H1 (cell line): ENCODE results near the gene IL20RB. TPM values are rescaled to one million over a fixed set of nuclear protein-coding genes. Genes with fewer than 3 reads are reported as not detected.

ENCODE experiments used
- CTCF ChIA-PET: fragments of 300-600 bp; sonication (Branson Sonifier 250); formaldehyde crosslinking; loops from one replicate; lab custom pipeline; 2021; ENCODE audit not compliant: partially characterized antibody; lab: Charles Lee
- POLR2A ChIA-PET: fragments of 300-600 bp; sonication (Branson Sonifier 250); formaldehyde crosslinking; loops from one replicate; lab custom pipeline; 2021; ENCODE audit warnings: inconsistent platforms; ENCODE audit not compliant: partially characterized antibody; lab: Charles Lee
- DNase-seq, 2 experiments: peaks; one replicate each; pipeline versions ENCODE4 v3.0.0 to v3.0.0-alpha.2; 2010 to 2022; ENCODE audit warnings: low spot score in 2 of 2, low read depth in 1 of 2, mixed read lengths in 1 of 2
- FAIRE-seq: peaks from 2 replicates; lab custom pipeline; 2011; peaks lifted over from hg19 to GRCh38; lab: Jason Lieb, UNC
- H2AFZ ChIP-seq: 2 replicates; pipeline ENCODE4 v1.8.1; 2012; ENCODE audit warnings: low read length, inconsistent platforms
- H2AK5ac ChIP-seq: 2 replicates; pipeline ENCODE4 v1.6.1; 2013; ENCODE audit warnings: low read depth, low read length
- H2BK120ac ChIP-seq: replicated peaks from 2 replicates; pipeline ENCODE3; 2013; ENCODE audit warnings: low read depth, low read length, inconsistent platforms
- H2BK12ac ChIP-seq: 2 replicates; pipeline ENCODE4 v1.6.1; 2013; ENCODE audit warnings: low read depth, low read length
- H2BK15ac ChIP-seq: 2 replicates; pipeline ENCODE4 v1.6.1; 2013; ENCODE audit warnings: low read length
- H2BK20ac ChIP-seq: 2 replicates; pipeline ENCODE4 v1.6.1; 2013; ENCODE audit warnings: low read length
- H2BK5ac ChIP-seq: 2 replicates; pipeline ENCODE4 v1.6.1; 2013; ENCODE audit warnings: low read depth, low read length
- H3K14ac ChIP-seq: 2 replicates; pipeline ENCODE4 v1.6.1; 2013; ENCODE audit warnings: inconsistent platforms; ENCODE audit not compliant: insufficient read length
- H3K18ac ChIP-seq: 2 replicates; pipeline ENCODE4 v1.6.1; 2013; ENCODE audit warnings: low read length; ENCODE audit errors: extremely low read depth
- H3K23ac ChIP-seq: 2 replicates; pipeline ENCODE4 v1.6.1; 2013; ENCODE audit warnings: inconsistent platforms; ENCODE audit not compliant: insufficient read length
- H3K23me2 ChIP-seq: 2 replicates; pipeline ENCODE4 v1.6.1; 2013; ENCODE audit warnings: low read depth, low read length
- H3K27ac ChIP-seq: 2 replicates; pipeline ENCODE4 v1.6.1; 2011; ENCODE audit warnings: low read depth, low read length, inconsistent platforms
- H3K27me3 ChIP-seq, 4 experiments: replicated peaks in 1 of 4; 1 replicate in 1 of 4; 2 replicates in 3 of 4; pipeline versions ENCODE4 v1.6.1 to v1.8.1; 2011 to 2013; ENCODE audit warnings: low read length in 3 of 4, mild to moderate bottlenecking in 3 of 4, inconsistent platforms in 2 of 4, mixed read lengths in 2 of 4, moderate library complexity in 1 of 4; ENCODE audit not compliant: control insufficient read depth in 3 of 4, insufficient read depth in 3 of 4; ENCODE audit errors: extremely low read depth in 1 of 4
- H3K36me3 ChIP-seq, 4 experiments: 2 replicates each; pipeline versions ENCODE4 v1.6.1 to v1.8.1; 2011 to 2013; ENCODE audit warnings: mild to moderate bottlenecking in 4 of 4, low read length in 3 of 4, moderate library complexity in 2 of 4, control low read depth in 1 of 4, inconsistent platforms in 1 of 4; ENCODE audit not compliant: insufficient read depth in 4 of 4, control insufficient read depth in 2 of 4
- H3K4ac ChIP-seq: replicated peaks from 2 replicates; pipeline ENCODE3; 2013; ENCODE audit warnings: low read length, low read depth, mixed read lengths, inconsistent platforms; ENCODE audit not compliant: insufficient read length
- H3K4me1 ChIP-seq, 4 experiments: replicated peaks in 1 of 4; 1 replicate in 1 of 4; 2 replicates in 3 of 4; pipeline versions ENCODE4 v1.6.1 to v1.8.1; 2011 to 2013; ENCODE audit warnings: low read length in 3 of 4, inconsistent platforms in 2 of 4, mixed read lengths in 1 of 4; ENCODE audit not compliant: insufficient read depth in 4 of 4, control insufficient read depth in 3 of 4
- H3K4me2 ChIP-seq, 2 experiments: 2 replicates each; pipeline versions ENCODE4 v1.6.1 to v1.8.1; 2011 to 2013; ENCODE audit warnings: low read depth in 2 of 2, low read length in 2 of 2, control low read depth in 1 of 2, inconsistent platforms in 1 of 2, mild to moderate bottlenecking in 1 of 2; ENCODE audit not compliant: insufficient read depth in 1 of 2
- H3K4me3 ChIP-seq, 4 experiments: fragments of 200-600, 300-600 bp in 1 of 4; sonication (generic), shearing (Covaris generic), sonication (Bioruptor Twin) in 1 of 4; 2 replicates each; pipeline versions ENCODE4 v1.5.1 to v1.8.1; 2011 to 2016; ENCODE audit warnings: low read length in 4 of 4, low read depth in 3 of 4, control low read depth in 2 of 4, inconsistent platforms in 2 of 4, mild to moderate bottlenecking in 2 of 4, mixed read lengths in 1 of 4, moderate library complexity in 1 of 4; ENCODE audit not compliant: insufficient read depth in 2 of 4; ENCODE audit errors: extremely low read depth in 1 of 4
- H3K56ac ChIP-seq: replicated peaks from 2 replicates; pipeline ENCODE3; 2013; ENCODE audit warnings: low read depth, mild to moderate bottlenecking, mixed read lengths, low read length, inconsistent platforms; ENCODE audit not compliant: insufficient read length
- H3K79me1 ChIP-seq: 2 replicates; pipeline ENCODE4 v1.6.1; 2013; ENCODE audit warnings: low read depth, low read length, control low read depth
- H3K79me2 ChIP-seq, 2 experiments: 2 replicates each; pipeline versions ENCODE4 v1.6.1 to v1.8.1; 2012 to 2013; ENCODE audit warnings: low read length in 2 of 2, mild to moderate bottlenecking in 2 of 2, inconsistent platforms in 1 of 2; ENCODE audit not compliant: insufficient read depth in 2 of 2, control insufficient read depth in 1 of 2
- H3K9ac ChIP-seq, 4 experiments: replicated peaks in 1 of 4; 1 replicate in 1 of 4; 2 replicates in 3 of 4; pipeline versions ENCODE4 v1.6.1 to v1.8.1; 2011 to 2013; ENCODE audit warnings: low read depth in 3 of 4, low read length in 3 of 4, control low read depth in 2 of 4, mild to moderate bottlenecking in 2 of 4, moderate library complexity in 2 of 4, inconsistent platforms in 1 of 4; ENCODE audit errors: extremely low read depth in 1 of 4
- H3K9me3 ChIP-seq, 2 experiments: 2 replicates each; pipeline versions ENCODE4 v1.6.1 to v1.8.1; 2012 to 2013; ENCODE audit warnings: mild to moderate bottlenecking in 2 of 2, moderate library complexity in 2 of 2, control low read depth in 1 of 2, inconsistent platforms in 1 of 2, low read depth in 1 of 2, low read length in 1 of 2, mixed read lengths in 1 of 2; ENCODE audit not compliant: insufficient read depth in 2 of 2
- H4K20me1 ChIP-seq, 2 experiments: replicated peaks in 1 of 2; 2 replicates each; pipeline versions ENCODE3 to v1.8.1; 2011 to 2013; ENCODE audit warnings: inconsistent platforms in 2 of 2, low read length in 2 of 2, mild to moderate bottlenecking in 1 of 2; ENCODE audit not compliant: insufficient read depth in 2 of 2, control insufficient read depth in 1 of 2
- H4K5ac ChIP-seq: 2 replicates; pipeline ENCODE4 v1.6.1; 2013; ENCODE audit warnings: low read length, low read depth, mixed read lengths, inconsistent platforms; ENCODE audit not compliant: insufficient read length
- H4K8ac ChIP-seq: 2 replicates; pipeline ENCODE4 v1.8.0; 2013; ENCODE audit warnings: mild to moderate bottlenecking, moderate library complexity, low read length, inconsistent platforms; ENCODE audit not compliant: insufficient read depth; ENCODE audit errors: extremely low read depth
- H4K91ac ChIP-seq: replicated peaks from 2 replicates; pipeline ENCODE3; 2013; ENCODE audit warnings: low read length, mixed read lengths, inconsistent platforms; ENCODE audit not compliant: insufficient read length
- ATF3 ChIP-seq: IDR thresholded peaks from 2 replicates; pipeline ENCODE4 v1.6.1; 2011; ENCODE audit warnings: low read depth, mild to moderate bottlenecking, low read length; ENCODE audit not compliant: insufficient read depth
- BRCA1 ChIP-seq: IDR thresholded peaks from 2 replicates; pipeline ENCODE4 v1.6.1; 2012; ENCODE audit warnings: low read depth, low read length, improper control_type of control experiment
- CBX8 ChIP-seq: fragments of 300-800, 300-1000 bp; sonication (generic); IDR thresholded peaks from 2 replicates; pipeline ENCODE4 v1.7.1; 2016; ENCODE audit warnings: low read depth, low read length, borderline replicate concordance
- KDM4A ChIP-seq: IDR thresholded peaks from one replicate; pipeline ENCODE4 v1.7.1; 2012; ENCODE audit warnings: low read depth, mild to moderate bottlenecking, moderate library complexity, low read length, inconsistent platforms; ENCODE audit not compliant: severe bottlenecking
- MAFK ChIP-seq: IDR thresholded peaks from 2 replicates; pipeline ENCODE4 v1.6.1; 2012; ENCODE audit warnings: low read depth, mild to moderate bottlenecking, improper control_type of control experiment, low read length
- NANOG ChIP-seq: IDR thresholded peaks from 2 replicates; pipeline ENCODE4 v1.6.1; 2011; ENCODE audit warnings: low read length, low read depth, mild to moderate bottlenecking, inconsistent platforms; ENCODE audit not compliant: insufficient read depth, poor library complexity, severe bottlenecking
- POLR2A ChIP-seq, 2 experiments: IDR thresholded peaks; 1 replicate in 1 of 2; 2 replicates in 1 of 2; pipeline ENCODE4 v1.6.1; 2011; ENCODE audit warnings: low read depth in 2 of 2, low read length in 2 of 2, mild to moderate bottlenecking in 2 of 2; ENCODE audit errors: control extremely low read depth in 1 of 2
- SP1 ChIP-seq: IDR thresholded peaks from 2 replicates; pipeline ENCODE4 v1.6.1; 2011; ENCODE audit warnings: low read depth, low read length
- SP2 ChIP-seq: IDR thresholded peaks from 2 replicates; pipeline ENCODE4 v1.6.1; 2012; ENCODE audit warnings: mild to moderate bottlenecking, low read length, inconsistent platforms
- SUZ12 ChIP-seq: fragments of 200-600 bp; sonication (generic); IDR thresholded peaks from 2 replicates; pipeline ENCODE4 v1.6.1; 2012; ENCODE audit warnings: mild to moderate bottlenecking, inconsistent platforms, low read length, moderate library complexity, mixed read lengths
- WGBS, 2 experiments: shearing (Covaris generic) in 1 of 2; methylation state at CpG; one replicate each; pipeline versions ENCODE4 v1.1.6 to v1.1.7; 2013 to 2015; ENCODE audit warnings: low lambda C conversion rate in 2 of 2, mixed read lengths in 2 of 2, inconsistent platforms in 1 of 2, low coverage in 1 of 2, missing lambda C conversion rate in 1 of 2; ENCODE audit not compliant: insufficient replicate concordance in 2 of 2, insufficient coverage in 1 of 2, insufficient read length in 1 of 2; ENCODE audit errors: extremely low coverage in 1 of 2, missing lambda C conversion rate in 1 of 2; 5-methylcytosine and 5-hydroxymethylcytosine counted together
- polyA plus RNA-seq, 7 experiments: library from polyadenylated mRNA; depleted of rRNA in 3 of 7; stranded (reverse) in 5 of 7; unstranded in 2 of 7; fragments of >200 nt in 5 of 7; fragments of 200-250 nt in 2 of 7; gene quantifications; 1 replicate in 5 of 7; 2 replicates in 1 of 7; 4 replicates in 1 of 7; pipeline versions ENCODE4 v1.2.1 to v1.2.3, GENCODE V29; 2011 to 2013; ENCODE audit warnings: missing spikeins in 2 of 7, mixed read lengths in 2 of 7
- total RNA-seq: library from RNA; stranded (reverse); fragmentation: NEBNext Ultra II Directional; extraction: Animal tissue kit (Norgen Biotek cat#: 25700); gene quantifications from 2 replicates; pipeline ENCODE4 v1.2.1, GENCODE V29; 2021

IL20RB gene
- total and polyA plus RNA-seq, 2 of the 8 experiments (the other 6 are each of a cell fraction or from before 2014, with no cell fraction given), result 1.6 to 1.8 TPM

GRCh38 chr3:136950623-136951022 lies 7.2 kb upstream of the IL20RB start:
- H4K20me1 ChIP-seq, result no peaks in the 10 kb centered on the region
- no peak overlapping the region for H2BK15ac ChIP-seq
- no peak overlapping the region for H2BK120ac ChIP-seq
- H3K27me3 ChIP-seq, result no peaks in the 10 kb centered on the region
- no peak overlapping the region for H4K8ac ChIP-seq
- H2AK5ac ChIP-seq, result no peak overlapping the region
- H3K9me3 ChIP-seq, result no peaks in the 10 kb centered on the region
- no peaks in the 10 kb centered on the region for H3K79me1 ChIP-seq
- H2BK12ac ChIP-seq, result no peak overlapping the region
- ChIA-PET CTCF (interaction anchor here (1.1 kb wide), 1 partner anchor 82 kb away, joined by 4 read pairs; no protein-coding TSS in a partner anchor), POLR2A (interaction anchor here (0.9 kb wide), 1 partner anchor 89 kb away, joined by 3 read pairs; the partner anchor contains the start of gene NCK1)
- H3K18ac ChIP-seq, result no peak overlapping the region
- no peak overlapping the region for H3K27ac ChIP-seq
- H3K14ac ChIP-seq, result no peak overlapping the region
- no peak overlapping the region for H3K9ac ChIP-seq
- H3K23me2 ChIP-seq, result no peaks in the 10 kb centered on the region
- H2AFZ ChIP-seq, result no peak overlapping the region
- peaks cover 0 to 3% (median 2%) of the 10 kb centered on the region in 4 experiments; a peak in 2 of 8 replicates for H3K36me3 ChIP-seq
- no peak overlapping the region for H3K56ac ChIP-seq
- no peak overlapping the region for H3K4me3 ChIP-seq
- 84% methylated on average over 1 of the region's 1 CpG; no CpG with 5 or more reads in 1 of the 2 experiments for WGBS, 2 experiments
- no peak overlapping the region for H3K23ac ChIP-seq
- no peak overlapping the region for H2BK20ac ChIP-seq
- H2BK5ac ChIP-seq, result no peak overlapping the region
- no peaks in the 10 kb centered on the region for H3K79me2 ChIP-seq
- TF ChIP-seq MAFK, result no peak
- TF ChIP-seq NANOG, result no peak
- TF ChIP-seq BRCA1, result no peak
- no peak for TF ChIP-seq POLR2A (IDR thresholded peaks at IDR 0.05; ENCODE audit: control extremely low read depth in 1 of 2, low read depth in 2 of 2, low read length in 2 of 2)
- TF ChIP-seq SP1, result no peak
- no peak for TF ChIP-seq ATF3
- TF ChIP-seq KDM4A, result no peak
- TF ChIP-seq CBX8, result no peak
- no peak for TF ChIP-seq SP2
- TF ChIP-seq SUZ12, result no peak
- no peak overlapping the region for H3K4me2 ChIP-seq
- no peak overlapping the region for H4K5ac ChIP-seq
- DNase-seq, result no peak
- H3K4ac ChIP-seq, result no peak overlapping the region
- FAIRE-seq, result no peak
- no peak overlapping the region for H4K91ac ChIP-seq
- no peaks in the 10 kb centered on the region for H3K4me1 ChIP-seq
